Endometrial microvascular endothelial cells (primary cell): ENCODE data around the gene FAM32A. TPM values are rescaled to one million over a fixed set of nuclear protein-coding genes. Genes with fewer than 3 reads are reported as not detected.
"Not testable (repeated sequence)": the region's sequence is repeated elsewhere in the genome, so short reads cannot be mapped to it uniquely, and the experiment has no call there.

Source experiments
- in situ Hi-C: cut with HindIII; loops from 2 replicates; pipeline ENCODE4 v1.10.0; 2017; ENCODE audit warnings: low sequenced_read_pairs, low pct_unique_long_range_greater_than_20kb; ENCODE audit errors: inconsistent ontology term
- total RNA-seq: library from RNA; depleted of rRNA; stranded (reverse); fragments of >200 nt; gene quantifications from one replicate; pipeline ENCODE4 v1.2.3, GENCODE V29; 2015; ENCODE audit errors: inconsistent ontology term

The FAM32A gene
- total RNA-seq, 1 donor from 2014 or later: 104 TPM

DNA sequence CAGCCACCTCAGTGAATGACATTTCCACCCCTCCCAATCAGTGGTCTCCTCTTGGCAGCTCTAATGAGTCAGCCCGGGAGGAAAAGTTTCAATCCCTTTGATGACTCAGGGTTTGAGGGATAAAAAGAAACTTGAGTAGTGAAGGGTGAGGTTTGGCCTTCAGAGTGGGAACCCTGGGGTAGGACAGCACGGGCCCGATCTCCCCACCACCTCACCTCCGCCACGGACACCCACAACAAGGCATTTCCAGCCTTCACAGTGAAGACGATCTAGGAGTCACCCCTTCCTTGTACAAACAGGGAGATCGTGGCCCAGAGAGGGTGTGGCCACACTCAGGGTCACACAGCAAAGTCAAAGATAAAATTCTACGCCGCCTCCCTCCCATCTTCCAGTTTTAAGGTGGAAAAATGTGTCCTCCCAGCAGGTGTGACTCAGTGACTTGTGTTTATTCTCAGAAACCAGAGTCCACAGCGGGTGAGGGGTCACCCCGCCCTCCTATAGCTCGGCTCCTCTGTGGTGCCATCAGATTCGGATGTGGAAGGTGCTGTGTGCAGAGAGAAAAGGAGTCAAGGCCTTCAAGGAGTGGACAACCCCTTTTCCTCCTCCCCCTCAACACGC is 24.2 kb upstream of the FAM32A start:
- in situ Hi-C loops: no loop called here

DNA sequence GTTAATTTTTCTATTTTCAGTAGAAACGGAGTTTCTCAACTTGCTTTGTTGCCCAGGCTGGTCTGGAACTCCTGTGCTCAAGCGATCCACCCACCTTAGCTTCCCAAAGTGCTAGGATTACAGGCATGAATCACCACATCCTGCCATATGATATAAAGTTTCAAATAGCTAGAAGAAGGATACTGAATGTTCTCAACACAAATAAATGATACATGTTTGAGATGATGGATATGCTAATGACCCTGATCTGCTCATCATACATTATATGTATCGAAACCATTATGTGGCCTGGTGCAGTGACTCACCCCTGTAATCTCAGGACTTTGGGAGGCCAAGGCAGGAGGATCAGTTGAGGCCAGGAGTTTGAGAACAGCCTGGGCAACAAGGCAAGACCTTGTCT is 23.4 kb upstream of the FAM32A start:
- in situ Hi-C loops: no loop called here

DNA sequence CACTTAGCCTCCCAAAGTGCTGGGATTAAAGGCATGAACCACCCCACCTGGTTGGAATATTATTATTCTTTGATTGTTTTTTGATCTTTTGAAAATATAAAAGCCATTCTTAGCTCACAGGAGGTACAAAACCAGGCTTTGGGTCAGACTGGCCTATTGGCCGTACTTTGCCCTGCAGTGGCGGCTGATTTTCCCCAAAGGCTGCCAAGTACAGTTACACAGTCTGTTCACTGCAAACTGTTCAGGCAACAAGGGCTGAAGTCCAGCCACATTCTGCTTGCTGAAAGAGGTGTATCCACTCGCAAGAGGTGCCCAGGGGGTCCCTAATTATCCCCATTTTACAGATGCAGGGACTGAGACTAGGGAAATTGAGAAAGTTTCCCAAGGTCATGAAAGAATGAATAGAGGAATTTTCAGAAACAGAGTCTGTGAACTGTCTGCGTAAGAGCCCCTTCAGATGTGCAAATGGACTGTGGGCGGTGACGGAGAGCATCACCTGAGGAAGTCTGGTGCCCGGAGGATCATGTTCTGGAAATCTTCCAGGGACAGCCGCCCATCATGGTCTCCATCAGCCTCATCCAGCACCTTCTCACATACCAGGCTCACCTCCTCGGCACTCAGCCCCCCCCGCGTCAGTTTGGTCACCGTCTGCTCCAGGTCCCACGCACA is 20.9 kb upstream of the FAM32A start:
- in situ Hi-C loops: no loop called here

DNA sequence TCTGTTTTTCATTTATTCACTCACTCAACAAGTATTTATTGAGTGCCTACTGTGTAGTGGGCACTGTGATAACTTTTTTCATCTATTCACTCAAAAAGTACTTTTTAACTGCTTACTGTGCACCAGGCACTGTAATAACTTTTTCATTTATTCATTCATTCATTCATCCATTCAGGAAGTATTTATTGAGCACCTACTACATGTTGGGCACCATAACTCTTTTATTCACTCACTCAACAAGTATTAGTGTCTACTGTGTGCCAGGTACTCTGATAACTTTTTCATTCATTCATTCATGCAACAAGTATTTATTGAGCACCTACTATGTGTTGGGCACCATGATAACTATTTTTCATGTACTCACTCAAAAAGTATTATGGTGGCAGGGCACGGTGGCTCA is 18.8 kb upstream of the FAM32A start:
- in situ Hi-C loops: no loop called here

DNA sequence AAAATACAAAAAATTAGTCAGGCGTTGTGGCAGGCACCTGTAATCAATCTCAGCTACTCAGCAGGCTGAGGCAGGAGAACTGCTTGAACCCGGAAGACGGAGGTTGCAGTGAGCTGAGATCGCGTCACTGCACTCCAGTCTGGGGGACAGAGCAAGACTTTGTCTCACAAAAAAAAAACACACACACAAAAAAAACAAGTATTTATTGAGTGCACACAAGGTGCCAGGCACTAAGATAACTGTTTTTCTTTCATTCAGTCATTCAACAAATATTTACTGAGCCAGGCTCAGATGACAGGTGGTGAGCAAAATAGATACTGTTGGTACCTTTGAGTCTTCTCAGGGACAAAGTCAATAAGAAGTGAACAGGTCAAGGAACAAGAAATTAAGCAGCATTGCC is 18.2 kb upstream of the FAM32A start:
- in situ Hi-C loops: no loop called here

DNA sequence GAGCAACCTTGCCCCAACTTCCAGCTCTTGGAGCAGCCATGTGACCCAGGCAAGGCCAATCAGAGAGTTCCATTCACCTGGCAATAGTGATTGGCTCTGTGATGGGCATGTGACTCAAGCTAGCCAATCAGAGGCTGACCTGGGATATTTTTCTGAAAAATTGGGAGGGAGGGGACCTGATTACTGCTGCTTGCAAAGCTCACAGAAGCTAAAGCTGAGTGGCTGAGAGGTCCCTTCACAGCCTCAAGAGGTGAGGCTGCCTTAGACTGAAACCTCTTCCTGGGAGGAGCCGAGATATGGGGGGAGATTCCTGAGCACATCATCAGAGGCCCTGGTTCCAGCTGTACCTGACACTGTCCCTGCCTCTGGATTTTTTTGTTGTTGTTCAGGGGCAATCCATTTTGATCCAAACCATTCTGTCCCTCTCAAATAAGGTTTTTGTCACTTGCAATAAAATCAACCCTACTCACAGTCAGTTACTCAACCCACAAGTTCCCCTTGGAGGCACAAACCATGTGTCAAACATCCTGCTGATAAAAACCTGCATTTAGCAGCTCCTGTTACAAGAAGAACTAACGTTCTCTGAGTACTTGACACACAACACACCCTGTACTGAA is 16.6 kb upstream of the FAM32A start:
- in situ Hi-C loops: no loop called here

DNA sequence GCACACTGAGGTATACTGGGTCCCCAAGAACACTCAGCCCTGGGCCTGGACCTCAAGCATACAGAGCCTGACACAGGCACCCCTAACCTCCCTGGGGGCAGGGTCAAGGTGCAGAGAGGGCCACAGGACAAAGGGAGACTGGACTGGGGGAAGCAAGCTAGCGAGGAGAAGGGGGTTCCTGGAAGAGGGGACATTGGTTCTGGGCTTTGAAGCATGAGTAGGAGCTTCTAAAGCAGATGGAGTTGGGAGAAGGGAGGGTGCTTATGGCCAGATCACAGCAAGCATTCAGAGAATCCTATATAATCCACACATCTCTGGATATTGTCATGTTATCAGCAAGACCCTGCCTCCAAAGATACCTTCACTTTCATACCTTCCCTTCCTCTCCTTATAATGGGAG is 15.1 kb upstream of the FAM32A start:
- in situ Hi-C loops: no loop called here

DNA sequence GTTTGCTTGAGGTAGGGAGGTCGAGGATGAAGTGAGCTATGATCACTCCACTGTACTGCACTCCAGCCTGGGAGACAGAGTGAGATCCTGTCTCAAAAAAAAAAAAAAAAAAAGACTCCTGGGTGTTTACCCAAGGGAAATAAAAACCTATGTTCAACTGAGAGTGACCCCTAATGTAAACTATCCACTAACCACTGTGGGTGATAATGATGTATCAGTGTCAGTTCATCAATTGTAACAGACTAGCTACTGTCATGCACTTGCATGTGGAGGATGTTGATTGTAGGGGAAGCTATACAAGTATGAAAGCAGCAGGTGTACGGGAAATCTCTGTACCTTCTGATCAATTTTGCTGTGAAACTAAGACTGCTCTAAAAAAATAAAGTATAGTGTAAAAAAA is 9.3 kb upstream of the FAM32A start:
- in situ Hi-C loops: no loop called here

DNA sequence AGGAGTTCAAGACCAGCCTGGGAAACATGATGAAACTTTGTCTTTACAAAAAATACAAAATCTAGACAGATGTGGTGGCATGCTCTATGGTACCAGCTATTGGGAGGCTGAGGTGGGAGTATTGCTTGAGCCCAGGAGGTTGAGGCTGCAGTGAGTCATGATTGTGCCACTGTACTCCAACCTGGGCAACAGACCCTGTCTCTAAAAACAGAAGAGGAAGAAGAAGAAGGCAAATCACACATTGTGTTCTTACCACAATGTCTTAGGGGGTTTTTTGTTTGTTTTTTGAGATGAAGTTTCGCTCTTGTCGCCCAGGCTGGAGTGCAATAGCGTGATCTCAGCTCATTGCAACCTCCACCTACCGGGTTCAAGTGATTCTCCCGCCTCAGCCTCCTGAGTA is 6.3 kb upstream of the FAM32A start:
- in situ Hi-C loops: not testable (repeated sequence)

DNA sequence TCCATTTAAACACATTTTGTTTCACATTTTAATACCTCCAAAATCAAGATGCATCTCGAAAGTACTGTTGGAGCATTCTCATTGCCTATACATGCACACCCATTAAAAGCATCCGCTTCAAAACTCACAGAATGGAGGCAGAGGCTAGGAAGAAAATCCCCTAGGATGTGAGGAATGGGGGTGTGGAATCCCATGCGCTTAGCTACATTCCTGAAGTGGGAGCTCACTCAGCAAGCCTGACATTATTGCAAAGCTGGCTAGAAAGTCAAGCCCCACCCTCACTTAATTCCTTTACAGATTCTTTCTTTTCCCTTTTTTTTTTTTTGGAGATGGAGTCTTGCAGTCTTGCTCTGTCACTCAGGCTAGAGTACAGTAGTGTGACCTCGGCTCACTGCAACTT is 4.6 kb upstream of the FAM32A start:
- in situ Hi-C loops: no loop called here

DNA sequence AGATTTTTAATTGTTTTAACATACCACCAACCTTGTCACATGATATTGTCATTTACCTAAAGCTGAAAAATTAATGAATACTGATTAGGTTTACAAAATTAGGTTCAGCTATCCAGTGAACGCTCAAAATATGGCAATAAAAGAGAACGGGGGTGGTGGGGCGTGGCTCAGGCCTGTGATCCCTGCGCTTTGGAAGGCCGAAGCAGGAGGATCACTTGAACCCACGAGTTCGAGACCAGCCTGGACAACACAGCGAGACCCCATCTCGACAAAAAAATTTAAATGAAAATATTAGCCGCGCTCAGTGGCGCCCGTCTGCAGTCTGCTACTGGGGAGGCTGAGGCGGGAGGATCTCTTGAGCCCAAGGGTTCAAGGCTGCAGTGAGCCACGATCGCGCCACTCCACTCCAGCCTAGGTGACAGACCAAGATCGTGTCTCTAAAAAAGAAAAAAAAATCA is 516 bp upstream of the FAM32A start:
- in situ Hi-C loops: no loop called here

DNA sequence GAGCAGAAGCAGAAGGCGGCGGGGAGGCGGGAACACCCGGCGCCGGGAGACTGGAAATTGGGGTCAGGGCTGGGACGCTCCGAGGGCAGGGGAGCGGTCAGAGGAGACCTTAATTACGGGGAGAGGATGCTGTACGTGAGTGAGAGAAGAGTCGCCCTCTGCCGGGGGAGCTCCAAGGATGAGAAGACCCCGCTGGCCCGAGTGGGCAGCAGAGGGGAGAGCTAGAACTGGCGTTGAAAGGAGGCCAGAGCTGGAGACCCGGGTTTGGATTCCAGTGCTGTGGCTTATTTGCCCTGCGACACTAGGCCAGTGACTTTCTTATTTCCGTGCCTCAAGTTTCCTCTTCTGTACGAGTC is 536 bp downstream of the FAM32A start:
- in situ Hi-C loops: no loop called here

DNA sequence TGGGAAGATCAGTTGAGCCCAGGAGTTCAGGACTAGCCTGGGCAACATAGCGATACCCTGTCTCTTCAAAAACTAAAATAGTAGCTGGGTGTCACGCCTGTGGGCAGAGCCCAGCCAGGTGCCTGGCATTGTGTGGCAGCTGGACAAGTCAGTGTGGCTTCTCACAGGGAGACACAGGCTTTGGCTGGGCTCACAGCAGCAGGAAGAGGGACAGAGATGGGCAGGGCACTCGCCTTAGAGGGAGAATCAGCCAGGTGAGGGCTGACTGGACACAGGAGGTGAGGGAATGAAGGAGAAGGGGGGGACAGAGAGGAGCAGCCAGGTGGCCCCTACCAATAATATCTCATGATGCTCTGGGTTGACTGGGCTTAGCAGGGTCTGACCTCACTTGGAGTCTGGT is 3.3 kb downstream of the FAM32A start:
- in situ Hi-C loops: no loop called here

DNA sequence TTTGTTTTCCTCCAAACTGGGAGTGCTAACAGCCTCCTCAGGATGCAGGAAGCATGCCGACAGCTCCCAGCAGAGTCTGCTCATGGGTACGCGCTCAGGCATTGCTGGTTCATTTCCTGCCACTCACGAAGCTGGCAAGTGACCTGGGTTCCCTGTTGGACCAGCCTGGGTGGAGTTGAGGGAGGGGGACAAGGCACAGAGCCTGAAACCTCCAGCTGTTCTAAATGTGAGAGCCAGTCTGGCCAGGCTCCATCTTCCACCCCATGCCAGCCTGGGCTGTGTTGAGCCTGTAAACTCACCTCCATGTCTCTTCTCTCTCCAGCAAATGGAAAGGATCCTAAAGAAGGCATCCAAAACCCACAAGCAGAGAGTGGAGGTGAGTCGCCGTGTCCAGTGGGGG is 5.0 kb downstream of the FAM32A start:
- in situ Hi-C loops: no loop called here

DNA sequence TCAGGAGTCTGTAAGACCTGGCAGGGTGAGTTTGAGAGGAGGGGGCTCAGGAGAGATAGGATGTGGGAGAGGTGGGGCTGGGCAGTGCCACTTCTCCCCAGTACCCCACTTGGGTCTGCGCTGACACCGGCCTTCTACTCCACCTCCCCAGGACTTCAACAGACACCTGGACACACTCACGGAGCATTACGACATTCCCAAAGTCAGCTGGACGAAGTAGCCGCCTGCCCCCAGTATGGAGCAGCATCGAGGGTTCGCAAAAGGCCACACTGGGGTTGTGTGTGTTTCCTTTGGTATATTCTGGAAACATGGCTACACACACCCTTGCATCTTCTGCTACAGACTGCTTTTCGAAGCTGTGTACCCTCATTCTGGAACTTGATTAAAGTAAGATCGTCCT is 5.5 kb downstream of the FAM32A start:
- in situ Hi-C loops: no loop called here

DNA sequence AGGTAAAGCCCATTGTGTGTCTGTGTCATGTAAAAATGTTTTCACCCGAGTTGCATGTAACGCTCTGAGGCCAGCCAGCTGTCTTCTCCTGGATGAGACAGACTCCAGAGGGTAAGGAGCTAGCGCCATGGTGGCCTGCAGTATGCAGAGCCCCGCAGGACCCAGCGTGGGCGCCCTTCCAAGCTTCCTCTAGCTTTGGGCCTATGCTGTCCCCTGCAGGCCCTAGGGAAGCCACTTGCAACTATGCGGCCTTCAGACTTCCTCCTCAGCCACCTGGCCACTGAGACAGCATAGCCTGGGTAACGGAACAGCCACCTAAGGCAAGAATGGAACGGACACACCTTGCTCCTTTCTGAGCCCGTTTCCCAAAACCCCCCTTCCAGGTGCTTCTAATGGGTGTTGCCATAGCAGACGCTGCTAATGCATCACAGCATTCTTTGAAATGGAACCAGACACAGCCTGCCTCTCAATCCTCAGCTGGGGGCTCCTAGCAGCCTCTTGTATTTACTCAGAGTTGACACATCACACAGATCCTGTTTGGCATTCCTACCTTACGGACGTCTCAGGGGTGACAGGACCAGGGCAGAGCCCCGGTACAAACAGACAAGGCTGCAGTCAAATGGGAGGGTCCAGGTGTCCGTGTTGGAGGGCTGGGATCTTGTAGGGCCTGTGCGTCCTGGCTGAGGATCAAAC is 6.2 kb downstream of the FAM32A start:
- in situ Hi-C loops: no loop called here

DNA sequence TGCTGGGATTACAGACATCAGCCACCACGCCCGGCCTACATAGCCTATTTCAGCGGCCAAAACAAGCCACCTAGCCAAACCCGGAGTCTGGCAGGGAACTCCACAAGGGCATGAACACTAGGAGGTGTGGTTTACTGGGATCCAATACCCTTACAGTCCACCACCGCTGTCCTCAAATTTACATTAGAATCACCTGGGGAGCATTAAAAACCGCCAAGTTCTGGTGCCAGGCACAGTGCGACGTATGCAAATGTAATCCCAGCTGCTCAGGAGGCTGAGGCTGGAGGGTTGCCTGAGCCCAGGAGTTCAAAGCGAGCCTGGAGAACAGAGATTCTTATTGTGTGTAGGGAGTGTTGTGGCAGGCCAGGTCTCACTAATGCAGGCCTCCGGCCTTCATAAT is 8.3 kb downstream of the FAM32A start:
- in situ Hi-C loops: no loop called here

DNA sequence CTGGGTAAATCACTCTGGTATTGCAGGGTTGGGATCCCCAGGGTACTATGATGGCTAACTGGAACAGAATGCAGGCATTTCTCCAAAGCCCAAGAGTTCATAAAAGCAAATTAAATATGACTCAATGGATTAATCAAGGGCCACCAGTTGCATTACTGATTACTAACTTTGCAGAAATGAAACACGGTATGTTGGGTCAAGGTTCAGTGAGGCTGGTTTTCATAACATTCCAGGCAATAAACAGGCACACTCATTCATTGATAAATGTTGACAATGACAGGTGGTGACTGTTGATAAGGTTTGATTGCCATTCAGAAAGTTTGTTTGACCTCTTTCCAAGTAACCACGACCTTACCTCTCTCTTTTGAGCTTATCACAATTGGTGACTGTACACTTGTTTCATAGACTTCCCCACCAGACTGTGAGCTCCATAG is 12.0 kb downstream of the FAM32A start:
- in situ Hi-C loops: no loop called here

DNA sequence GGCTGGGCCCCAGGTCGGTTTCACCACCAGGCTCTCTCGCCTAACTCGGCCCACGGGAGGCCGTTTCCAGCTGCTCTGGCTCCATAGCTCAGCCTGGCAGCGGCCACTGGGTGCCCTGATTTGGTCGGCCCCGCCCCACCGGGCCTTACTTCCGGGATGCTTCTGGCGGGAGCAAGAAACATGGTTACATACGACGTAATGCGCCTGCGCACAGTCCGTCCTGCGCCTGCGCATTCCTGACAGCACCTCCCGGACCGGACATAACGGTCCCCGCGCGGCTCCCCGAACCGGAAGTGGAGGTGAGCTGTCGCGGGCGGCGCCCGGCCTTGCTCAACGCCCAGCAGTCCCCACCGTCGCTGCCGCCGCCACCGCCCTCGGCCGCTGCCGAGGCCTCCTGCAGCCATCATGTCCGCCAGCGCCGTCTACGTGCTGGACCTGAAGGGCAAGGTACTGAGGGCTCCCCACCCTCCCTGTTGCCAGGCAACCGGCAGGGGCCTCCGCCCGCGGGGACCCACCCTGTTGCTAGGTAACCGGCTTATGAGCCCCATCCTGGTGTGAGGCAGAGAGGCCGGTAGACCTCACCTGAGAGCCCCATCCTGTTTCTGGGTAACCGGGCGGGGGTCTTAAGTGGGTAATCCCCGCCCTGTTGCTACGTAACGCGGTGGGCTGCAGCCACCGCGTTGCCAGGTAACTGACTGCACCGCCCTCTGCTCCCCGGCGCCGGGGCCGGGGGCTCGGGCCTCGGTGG is 12.6 kb downstream of the FAM32A start, which contains the start of gene AP1M1:
Gene AP1M1, plus strand, starts transcription at position 290 of the 748 bp plus-strand sequence. Its CDS starts 116 bp downstream, at position 406.
- in situ Hi-C loops: no loop called here
